HG02840 (cell line): ENCODE data around the gene RNF168.
"Not testable (repeated sequence)": the region's sequence is repeated elsewhere in the genome, so short reads cannot be mapped to it uniquely, and the experiment has no call there.

Source experiments
- ATAC-seq: cut with Tn5 transposase; IDR thresholded peaks from one replicate; pipeline ENCODE4 v1.9.1; 2021; ENCODE audit warnings: mild to moderate bottlenecking, moderate library complexity, moderate number of reproducible peaks; ENCODE audit not compliant: unreplicated experiment, low FRiP score

The RNF168 gene

GRCh38 chr3:196517162-196517800, 13.7 kb upstream of the RNF168 start:
- ATAC-seq: no peak

- ATAC-seq: no peak
Measured at GRCh38 chr3:196514913-196515621, 11.5 kb upstream of the RNF168 start, which contains the start of gene SMCO1. Gene SMCO1, minus strand, starts transcription at chr3:196515346. Its CDS starts 137 bp downstream, at chr3:196515209.

DNA sequence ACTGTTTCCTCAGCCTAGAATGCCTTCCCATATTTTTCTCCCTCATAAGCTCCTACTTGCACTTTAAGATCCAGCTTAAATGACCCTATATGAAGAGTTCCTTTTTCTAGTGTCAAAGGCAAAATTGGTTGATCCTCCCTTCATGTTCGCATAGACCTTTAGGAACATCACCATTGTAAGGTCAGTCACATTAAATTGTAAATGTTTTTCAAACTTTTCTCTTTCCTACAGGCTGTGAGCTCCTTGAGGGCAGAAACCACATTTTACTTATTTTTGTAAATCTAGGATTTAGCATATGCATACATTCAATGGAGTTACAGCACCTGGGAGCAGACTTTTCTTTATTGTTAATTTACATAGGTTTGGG, 10.8 kb upstream of the RNF168 start:
- no peak for ATAC-seq

DNA sequence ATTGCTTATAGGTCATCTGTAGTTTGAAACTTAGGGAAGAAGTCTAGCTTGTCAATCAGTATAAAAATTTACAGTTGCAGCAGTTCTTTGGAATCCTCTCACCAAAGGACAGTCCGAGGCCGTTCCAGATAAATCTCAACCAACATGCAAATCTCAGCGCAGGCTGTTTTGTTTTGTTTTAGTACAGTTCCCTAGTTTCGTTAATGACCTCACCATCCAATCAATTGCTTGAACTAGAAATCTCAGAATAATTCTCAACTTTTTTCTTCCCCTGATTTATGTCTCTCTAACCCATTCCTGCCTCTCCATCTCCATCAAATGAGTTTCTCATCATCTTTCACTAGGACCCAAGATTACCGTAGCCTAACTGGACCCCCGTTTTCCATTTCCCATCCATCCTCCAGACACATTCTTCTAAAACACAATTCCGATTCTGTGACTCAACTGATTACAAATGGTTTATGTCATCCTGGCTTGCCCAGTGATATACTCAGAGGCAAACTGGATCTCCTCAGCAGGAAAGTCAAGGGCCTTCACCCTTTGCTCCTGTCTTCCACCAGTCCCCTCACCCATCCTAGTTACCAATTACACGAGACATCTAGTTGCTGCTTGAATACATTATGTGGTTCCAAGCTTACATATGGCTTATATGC, 10.3 kb upstream of the RNF168 start:
- ATAC-seq: no peak

DNA sequence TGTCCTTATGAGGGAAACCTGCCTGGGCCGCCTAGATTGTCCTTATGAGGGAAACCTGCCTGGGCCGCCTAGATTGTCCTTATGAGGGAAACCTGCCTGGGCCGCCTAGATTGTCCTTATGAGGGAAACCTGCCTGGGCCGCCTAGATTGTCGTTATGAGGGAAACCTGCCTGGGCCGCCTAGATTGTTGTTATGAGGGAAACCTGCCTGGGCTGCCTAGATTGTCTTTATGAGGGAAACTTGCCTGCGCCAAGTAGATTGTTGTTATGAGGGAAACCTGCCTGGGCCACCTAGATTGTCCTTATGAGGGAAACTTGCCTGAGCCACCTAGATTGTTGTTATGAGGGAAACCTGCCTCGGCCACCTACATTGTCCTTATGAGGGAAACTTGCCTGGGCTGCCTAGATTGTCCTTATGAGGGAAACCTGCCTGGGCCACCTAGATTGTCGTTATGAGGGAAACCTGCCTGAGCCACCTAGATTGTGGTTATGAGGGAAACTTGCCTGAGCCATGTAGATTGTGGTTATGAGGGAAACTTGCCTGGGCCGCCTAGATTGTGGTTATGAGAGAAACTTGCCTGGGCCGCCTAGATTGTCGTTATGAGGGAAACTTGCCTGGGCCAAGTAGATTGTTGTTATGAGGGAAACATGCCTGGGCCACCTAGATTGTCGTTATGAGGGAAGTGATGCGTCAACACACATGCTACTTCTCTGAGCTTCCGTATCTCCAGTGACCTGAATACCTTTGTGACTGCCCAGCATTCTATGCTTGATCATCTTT, 8.3 kb upstream of the RNF168 start:
- ATAC-seq: not testable (repeated sequence)

GRCh38 chr3:196511108-196511507, 7.5 kb upstream of the RNF168 start:
- not testable (repeated sequence) for ATAC-seq

DNA sequence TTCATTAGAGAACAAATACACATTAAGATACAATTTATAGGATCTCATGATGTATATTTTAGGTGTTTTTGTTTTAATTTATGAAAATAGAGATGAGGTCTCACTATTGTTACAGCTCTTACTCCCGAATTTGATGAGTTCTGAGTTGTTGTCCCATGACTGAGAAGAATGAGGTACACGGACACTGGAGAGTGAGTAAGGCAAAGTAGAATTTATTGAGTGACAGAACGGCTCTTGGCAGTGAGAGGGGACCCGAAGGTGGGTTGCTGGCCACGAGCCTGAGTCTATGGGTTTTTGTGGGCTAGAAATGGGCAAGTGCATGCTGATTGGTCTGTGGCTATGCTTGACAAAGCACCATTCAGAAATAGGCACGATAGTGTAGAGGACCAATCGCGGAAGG, 3.1 kb upstream of the RNF168 start:
- ATAC-seq: no peak

- no peak for ATAC-seq
Measured at GRCh38 chr3:196504556-196504955, 988 bp upstream of the RNF168 start.

- ATAC-seq: not testable (repeated sequence)
Measured at GRCh38 chr3:196504077-196504398, 470 bp upstream of the RNF168 start.

DNA sequence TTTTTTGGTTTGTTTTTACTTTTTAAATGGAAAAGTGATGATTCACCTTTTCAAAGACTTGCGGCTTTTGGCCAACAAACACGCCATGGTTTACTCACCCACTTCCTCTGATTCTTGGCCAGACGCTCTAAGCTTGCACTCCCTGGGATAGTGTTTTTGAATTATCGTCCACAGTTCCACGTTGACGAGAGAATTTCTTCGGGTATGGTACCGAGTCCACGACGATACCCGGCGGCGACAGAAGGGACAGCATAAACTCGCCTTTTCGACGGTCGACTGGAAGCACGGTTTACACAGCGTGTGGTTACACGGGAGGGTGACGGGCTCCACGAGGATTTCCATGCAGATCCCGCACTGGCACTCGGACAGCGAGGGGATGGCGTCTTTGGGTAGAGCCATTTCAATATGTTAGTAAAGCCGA, 783 bp downstream of the RNF168 start:
- ATAC-seq: no peak

DNA sequence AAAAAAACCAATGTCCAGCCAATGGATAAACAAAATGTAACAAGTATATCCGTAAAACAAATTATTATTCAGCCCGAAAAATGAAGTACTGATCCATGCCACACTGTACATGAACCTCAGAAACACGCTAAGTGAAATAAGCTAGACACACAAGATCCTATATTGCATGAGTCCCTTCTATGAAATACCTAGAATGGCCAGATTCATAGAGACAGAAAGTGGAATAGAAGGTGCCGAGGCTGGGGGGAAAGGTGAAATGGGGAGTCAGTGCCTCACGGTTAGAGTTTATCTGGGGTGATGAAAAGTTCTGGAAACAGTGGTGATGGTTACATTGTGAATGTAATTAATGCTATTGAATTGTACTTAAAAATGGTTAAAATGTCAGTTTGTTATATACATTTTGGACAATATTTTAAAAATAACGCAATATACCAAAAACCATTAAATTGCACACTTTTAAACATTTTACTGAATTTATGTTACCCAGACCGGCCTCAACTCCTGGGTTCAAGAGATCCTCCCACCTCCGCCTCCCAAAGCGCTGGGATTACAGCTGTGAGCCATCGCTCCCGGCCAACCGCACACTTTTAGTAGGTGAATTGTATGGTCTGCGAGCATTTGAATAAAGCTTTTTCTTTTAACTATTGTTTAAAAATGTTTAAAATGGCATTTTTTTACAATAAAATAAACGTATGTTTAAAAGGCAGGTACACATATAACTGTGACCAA, 2.1 kb downstream of the RNF168 start:
- no peak for ATAC-seq

DNA sequence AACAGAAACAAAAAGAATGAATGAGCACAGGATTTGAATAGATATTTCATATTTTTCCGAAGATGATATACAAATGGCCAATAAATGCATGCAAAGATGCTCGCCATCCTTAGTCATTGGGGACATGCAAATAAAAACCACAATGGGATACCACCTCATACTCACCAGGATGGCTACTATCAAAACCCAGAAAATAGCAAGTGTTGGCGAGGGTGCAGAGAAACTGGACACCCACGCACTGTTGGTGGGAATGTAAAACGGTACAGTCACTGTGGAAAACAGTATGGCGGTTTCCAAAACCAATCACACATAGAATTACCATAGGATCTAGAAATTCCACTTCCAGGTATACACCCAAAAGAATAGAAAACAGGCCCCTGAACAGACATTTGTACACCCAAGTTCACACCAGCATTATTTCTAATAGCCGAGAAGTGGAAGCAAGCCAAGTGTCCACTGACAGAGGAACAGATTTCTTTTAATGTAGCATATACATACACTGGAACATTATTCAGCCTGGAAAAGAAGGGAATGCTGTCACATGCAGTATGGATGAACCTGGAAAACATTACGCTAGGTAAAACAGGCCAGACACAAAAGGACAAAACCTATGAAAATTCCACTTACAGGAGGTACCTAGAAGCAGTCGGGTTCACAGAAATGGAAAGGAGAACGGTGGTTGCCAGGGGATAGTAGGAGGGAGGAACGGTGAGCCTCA, 3.6 kb downstream of the RNF168 start:
- ATAC-seq: no peak

DNA sequence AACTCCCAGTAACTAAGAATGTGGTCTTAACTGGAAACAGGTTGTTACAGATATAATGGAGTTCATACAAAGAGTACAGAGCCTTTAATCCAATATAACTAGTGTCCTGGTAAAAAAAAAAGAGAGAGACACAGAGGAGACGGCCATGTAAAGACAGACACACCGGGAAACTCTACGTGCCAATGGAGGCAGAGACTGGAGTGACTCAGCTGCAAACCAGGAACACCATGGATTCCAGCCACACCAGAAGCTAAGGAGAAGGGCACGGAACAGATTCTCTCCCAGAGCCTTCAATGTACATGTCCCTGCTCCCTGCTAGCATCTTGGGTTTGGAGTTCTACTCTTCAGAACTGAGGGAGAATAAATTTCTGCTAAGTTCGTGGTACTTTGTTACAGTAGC, 4.5 kb downstream of the RNF168 start:
- ATAC-seq: no peak

DNA sequence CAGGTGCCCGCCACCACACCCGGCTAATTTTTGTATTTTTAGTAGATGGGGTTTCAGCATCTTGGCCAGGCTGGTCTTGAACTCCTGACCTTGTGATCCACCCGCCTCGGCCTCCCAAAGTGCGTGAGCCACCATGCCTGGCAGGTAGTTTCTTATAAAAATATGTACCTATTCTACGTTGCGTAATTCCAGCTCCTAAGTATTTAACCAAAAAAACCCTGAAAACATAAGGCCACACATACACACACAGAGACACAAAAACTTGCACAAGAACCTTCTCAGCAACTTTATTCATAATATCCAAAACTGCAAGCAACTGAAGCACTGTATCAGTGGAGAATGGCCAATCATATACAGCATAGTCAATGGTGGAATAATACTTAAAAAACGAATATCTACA, 5.3 kb downstream of the RNF168 start:
- ATAC-seq: no peak

DNA sequence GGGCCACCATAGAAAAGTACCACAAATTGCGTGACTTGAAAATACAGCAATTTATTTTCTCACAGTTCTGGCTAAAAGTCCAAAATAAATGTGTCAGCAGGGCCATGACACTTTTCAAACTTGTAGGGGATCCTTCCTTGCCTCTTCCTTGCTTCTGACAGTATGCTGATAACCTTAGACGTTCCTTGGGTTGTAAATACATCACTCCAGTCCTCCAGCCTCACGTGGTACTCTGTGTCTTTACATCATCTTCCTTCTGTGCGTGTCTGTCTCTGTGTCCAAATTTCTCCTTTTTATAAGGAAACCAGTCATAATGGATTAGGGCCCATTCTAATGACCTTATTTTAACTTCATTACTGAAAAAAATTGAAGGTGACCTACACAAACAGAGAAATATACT, 7.4 kb downstream of the RNF168 start:
- no peak for ATAC-seq

DNA sequence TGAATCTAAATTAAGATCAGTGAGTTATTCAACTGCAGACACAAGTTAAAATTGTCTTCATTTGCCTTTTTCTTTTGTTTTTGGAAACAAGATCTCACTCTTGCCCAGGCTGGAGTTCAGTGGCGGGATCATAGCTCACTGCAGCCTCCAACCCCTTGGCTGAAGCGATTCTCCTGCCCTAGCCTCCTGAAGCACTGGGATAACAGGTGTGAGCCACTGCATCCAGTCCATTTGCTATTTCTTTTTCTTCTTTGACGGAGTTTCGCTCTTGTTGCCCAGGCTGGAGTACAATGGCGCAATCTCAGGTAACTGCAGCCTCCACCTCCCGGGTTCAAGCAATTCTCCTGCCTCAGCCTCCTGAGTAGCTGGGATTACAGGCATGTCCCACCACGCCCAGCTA, 10.3 kb downstream of the RNF168 start:
- ATAC-seq: no peak

GRCh38 chr3:196492080-196492479, 11.5 kb downstream of the RNF168 start:
- ATAC-seq: no peak

- ATAC-seq: no peak
Measured at GRCh38 chr3:196489747-196490146, 13.8 kb downstream of the RNF168 start.

DNA sequence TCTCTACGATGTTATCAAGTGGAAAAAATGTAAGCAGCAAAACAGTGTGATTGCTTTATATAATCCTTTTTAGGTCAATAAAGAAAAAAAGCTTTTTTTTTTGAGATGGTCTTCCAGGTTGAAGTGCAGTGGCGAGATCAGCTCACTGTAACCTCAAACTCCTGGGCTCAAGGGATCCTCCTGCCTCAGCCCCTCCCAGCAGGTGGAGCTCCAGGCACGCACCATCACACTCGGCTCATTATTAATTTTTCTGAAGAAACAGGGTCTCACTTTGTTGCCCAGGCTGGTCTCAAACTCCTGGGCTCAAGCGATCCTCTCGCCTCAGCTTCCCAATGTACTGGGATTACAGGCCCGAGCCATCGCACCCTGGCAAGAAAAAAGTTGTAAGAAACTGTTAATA, 17.3 kb downstream of the RNF168 start:
- no peak for ATAC-seq

- no peak for ATAC-seq
Measured at GRCh38 chr3:196477678-196478077, 25.9 kb downstream of the RNF168 start.
